HG02623 (cell line): ENCODE results near the gene LIX1L.
A peak's percentile ranks its signal among the peaks of the same experiment; 100 is the strongest.
"Not testable (repeated sequence)": the region's sequence is repeated elsewhere in the genome, so short reads cannot be mapped to it uniquely, and the experiment has no call there.

ENCODE experiments used
- ATAC-seq: cut with Tn5 transposase; IDR thresholded peaks from one replicate; pipeline ENCODE4 v1.9.1; 2021; ENCODE audit warnings: moderate library complexity; ENCODE audit not compliant: unreplicated experiment

LIX1L gene

GRCh38 chr1:145937436-145937835 lies 20.4 kb downstream of the LIX1L start:
- no peak for ATAC-seq

DNA sequence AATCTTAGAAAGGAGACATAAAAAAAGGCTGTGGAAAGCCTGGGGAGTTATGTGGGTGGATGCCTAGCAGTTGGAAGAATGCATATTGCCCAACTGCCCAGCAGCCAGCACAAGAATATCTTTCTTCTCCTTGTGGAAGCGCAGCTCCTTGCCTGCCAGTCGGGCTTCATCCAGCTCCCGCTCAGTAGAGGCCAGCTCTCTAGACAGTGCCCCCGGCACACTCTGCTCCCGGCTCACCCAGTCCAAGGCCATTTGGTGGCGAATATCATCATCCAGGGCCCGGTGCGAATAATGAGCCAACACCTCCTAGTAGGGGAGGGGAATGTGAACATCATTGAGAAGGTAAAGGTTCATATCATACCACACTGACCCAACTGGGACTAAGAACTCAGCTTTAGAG lies 21.6 kb downstream of the LIX1L start:
- ATAC-seq, result no peak

- no peak for ATAC-seq
These were observed 22.1 kb downstream of the LIX1L start for GRCh38 chr1:145935708-145936107.

- not testable (repeated sequence) for ATAC-seq
These were observed 25.3 kb downstream of the LIX1L start for GRCh38 chr1:145932522-145933009.

DNA sequence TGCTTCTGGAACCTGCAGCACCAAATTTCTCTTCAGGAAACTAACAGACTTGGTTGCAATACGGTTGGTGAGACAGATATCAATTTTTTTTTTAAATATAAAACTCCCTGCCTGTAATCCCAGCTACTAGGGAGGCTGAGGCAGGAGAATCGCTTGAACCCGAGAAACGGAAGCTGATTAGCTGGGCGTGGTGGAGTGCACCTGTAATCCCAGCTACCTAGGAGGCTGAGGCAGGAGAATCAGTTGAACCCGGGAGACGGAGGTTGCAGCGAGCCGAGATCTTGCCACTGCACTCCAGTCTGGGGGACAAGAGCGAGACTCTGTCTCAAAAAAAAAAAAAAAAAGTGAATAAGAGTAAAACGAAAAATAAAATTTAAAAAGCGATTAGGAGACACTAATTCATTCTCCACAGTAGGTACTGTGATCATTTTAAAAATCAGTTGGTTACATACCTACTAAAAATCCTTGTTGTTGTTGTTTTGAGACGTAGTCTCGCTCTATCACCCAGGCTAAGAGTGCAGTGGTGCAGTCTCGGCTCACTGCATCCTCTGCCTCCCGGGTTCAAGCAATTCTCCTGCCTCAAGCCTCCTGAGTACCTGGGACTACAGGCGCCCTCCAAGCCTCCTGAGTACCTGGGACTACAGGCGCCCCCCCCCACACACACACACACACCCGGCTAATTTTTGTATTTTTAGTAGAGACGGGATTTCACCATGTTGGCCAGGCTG lies 29.7 kb downstream of the LIX1L start:
- ATAC-seq, result no peak

DNA sequence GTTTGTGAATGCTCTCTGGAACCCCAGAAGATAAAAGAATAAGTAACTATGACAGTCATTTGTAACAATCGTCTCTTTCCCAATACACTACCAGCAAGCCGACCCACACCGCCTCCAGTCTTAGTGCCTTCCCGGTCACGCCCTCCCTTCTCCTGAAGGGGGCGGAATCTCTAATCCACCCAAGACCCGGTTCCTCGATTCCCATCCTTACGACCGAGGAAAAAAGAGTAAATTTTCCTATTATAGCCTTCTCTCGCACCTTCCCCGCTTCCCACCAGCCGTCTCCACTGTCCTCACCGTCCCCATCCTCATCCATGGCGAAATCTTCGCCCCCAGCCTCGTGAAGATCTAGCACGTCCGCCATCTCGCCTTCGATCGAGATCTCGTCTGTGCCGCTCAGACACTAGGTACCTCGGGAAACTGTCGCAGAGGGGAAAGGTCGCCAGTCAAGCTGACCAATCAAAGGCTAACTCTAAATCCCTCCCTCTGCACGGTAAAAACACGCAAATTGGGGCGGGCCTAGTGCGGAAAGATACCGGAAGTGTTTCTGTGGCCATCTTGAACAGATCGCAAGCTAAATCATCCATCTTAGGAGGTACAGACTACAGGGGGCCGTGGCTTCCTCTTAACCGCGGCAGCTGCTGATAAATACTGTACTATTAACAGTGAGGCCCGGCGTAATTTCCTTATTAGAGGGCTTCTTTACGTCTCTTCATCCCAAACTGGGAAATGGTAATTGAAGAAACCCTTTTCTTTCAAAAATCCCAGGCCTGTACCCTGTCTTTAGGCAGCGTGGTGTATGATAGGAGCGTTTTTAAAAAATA lies 30.5 kb downstream of the LIX1L start, which contains the start of gene RBM8A:
Gene RBM8A, minus strand, starts transcription at position 422 of the 824 bp plus-strand sequence. Its CDS starts 58 bp downstream, at position 364.
- peak; percentile 93 for ATAC-seq

- no peak for ATAC-seq
These were observed 31.1 kb downstream of the LIX1L start for GRCh38 chr1:145926686-145927062.

DNA sequence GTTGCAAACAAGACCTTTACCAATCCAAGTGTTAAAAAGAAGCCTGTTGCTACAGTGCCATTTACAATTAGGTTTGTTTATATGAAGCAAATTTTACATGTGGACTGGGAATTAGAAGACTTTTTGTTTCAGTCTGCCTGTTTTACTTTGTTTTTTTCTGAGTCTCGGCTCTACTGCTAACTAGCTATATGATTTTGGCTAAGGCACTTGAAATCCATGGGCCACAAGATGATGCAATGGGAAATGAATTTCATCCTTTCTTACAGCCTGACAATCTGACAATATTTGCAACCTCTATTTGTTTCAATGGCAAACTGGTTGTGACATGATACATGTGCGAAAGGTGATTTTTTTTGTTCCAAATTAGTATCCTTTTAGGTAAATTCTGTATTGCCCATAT lies 35.6 kb downstream of the LIX1L start:
- no peak for ATAC-seq

GRCh38 chr1:145920297-145920696 lies 37.5 kb downstream of the LIX1L start:
- not testable (repeated sequence) for ATAC-seq

GRCh38 chr1:145918992-145919939 lies 38.6 kb downstream of the LIX1L start:
- ATAC-seq, result no peak

- peak; percentile 91 for ATAC-seq
These were observed 39.4 kb downstream of the LIX1L start, which contains the start of gene PEX11B for GRCh38 chr1:145918144-145918991. TSS of gene PEX11B (minus strand) at chr1:145918717. CDS start at chr1:145918688, 29 bp downstream.

DNA sequence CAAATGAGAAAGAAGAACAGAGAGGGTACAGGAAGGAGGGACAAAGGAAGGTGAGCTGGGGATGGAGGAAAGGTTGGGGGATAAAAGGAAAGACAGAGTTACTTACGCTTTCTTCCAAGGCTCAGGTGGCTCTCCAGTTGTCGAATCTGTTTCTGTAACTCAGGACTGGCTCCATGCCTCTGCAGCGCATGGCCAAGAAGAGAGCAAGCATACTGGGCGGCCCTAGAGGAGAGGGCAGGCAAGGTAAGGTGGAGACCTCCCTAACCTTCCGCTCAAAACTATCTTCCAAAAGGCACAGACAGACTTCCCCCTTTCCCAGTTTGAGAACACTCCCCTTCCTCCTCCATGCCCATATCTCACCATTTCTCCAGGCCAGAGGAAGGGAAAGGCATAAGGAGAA lies 40.2 kb downstream of the LIX1L start:
- no peak for ATAC-seq

DNA sequence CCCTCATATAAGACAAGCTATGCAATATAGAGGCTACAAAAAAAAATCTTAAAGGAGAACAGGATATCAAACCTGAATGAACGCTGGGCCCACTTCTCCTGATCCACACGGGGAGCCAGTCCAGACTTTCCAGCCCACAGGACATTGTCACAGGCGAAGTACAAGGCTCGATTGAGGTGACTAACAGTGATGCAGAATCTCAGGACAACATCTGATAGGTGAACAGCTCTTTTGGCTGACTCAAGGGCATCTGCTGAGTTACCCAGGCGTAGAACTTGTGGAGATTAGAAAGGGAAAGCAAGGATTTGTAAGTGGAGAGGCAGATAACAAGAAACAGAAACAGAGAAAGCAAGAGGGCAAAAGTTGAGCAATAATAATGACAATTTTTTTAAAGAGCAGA lies 41.1 kb downstream of the LIX1L start:
- ATAC-seq, result no peak

- ATAC-seq, result no peak
These were observed 45.6 kb downstream of the LIX1L start for GRCh38 chr1:145912128-145912641.

GRCh38 chr1:145908653-145909052 lies 49.2 kb downstream of the LIX1L start:
- ATAC-seq, result no peak

- no peak for ATAC-seq
These were observed 50.7 kb downstream of the LIX1L start for GRCh38 chr1:145906954-145907753.

DNA sequence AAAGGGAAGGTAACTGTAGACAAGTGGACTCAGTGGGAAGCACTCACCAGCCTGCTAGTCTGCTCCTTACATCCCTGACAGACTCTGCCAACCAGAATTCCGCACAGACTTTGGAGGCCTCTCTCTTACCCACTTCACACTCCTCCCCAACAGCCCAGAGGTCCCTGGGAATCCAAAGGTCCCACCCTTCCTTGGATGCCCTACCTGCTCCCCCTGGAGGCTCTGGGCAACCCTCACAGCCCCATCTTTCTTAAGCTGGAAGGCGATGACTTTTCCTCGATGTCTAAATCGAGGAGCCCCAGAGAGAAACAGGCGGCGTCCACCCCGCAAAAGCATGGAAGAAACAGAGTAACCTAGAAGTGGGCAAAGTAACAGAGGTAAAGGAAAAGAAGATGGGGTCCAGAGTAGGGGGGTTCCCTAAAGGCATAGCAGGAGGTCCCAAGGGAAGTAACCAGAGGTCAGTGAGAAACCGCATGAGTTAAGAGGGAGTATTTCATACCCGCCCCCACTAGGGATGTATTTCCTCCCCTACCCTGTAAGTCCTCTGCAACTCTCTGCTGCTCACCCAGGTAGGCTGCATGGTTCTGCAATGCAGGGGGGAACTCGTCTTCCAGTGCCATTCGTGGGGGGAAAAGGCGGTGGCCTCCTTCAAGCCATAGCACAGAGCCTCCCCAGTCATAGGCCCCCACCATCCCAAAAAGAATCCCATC lies 56.4 kb downstream of the LIX1L start:
- no peak for ATAC-seq

GRCh38 chr1:145898756-145899155 lies 59.1 kb downstream of the LIX1L start:
- no peak for ATAC-seq
